HG02759 (cell line): ENCODE data around the gene CACNA1G.
A peak's percentile ranks its signal among the peaks of the same experiment; 100 is the strongest.

Source experiments
- ATAC-seq: cut with Tn5 transposase; IDR thresholded peaks from one replicate; pipeline ENCODE4 v1.9.1; 2021; ENCODE audit warnings: mild to moderate bottlenecking, moderate library complexity; ENCODE audit not compliant: unreplicated experiment

Gene CACNA1G

DNA sequence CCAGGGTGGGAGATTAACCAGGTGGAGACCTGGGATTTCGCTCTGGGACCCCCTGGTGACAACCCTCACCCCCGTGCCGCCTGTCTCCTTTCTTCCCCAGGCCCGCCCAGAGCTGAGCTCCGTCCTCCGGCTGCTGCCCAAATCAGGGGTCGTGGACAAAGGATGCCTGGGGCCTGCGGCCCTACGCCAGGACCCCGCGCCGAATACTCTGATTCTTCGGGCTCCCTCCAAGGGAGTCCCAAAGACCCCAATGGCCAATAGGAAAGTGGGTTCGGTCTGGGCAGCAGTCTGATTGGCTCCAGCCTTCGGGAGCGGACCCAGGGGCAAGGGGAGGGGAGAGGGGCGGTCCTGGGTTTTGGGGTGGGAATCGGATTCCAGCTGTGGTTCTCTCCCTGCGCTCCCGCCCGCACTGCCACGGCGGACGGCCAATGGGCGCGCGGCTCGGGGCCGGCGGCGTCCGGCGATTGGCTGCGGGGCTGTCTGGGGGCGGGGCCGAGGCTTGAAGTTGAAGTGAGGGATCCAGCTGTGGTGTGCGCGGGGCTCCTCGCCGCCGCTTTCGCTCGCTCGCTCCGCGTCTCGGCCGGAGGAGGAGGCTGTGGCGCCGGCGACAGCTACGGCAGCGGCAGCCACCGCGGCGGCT, at the start of gene CACNA1G:
TSS of gene CACNA1G (plus strand) at position 531 of the 640 bp plus-strand sequence. CDS start 745 bp downstream, outside the sequence.
- ATAC-seq = peak; percentile 95

DNA sequence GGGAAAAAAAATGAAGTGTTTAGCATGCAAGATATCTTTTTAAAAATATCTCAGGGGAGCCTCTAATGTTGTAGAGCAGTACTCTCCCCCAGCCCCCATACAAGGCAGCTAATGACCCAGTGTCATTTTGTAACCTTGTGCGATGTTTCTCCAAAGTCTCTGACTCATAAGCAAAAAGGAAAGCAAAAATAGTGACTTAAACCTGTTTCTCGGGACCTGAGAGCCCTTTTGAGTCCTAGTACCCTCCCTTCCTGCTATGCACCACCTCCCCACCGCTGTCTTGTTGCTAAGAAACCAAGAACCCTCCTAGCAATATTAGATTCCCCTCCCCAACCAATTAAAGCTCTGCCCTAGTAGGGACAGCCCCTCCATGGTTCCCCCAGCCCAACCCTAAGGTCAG, 49.5 kb upstream of the CACNA1G start:
- ATAC-seq = peak; percentile 90

DNA sequence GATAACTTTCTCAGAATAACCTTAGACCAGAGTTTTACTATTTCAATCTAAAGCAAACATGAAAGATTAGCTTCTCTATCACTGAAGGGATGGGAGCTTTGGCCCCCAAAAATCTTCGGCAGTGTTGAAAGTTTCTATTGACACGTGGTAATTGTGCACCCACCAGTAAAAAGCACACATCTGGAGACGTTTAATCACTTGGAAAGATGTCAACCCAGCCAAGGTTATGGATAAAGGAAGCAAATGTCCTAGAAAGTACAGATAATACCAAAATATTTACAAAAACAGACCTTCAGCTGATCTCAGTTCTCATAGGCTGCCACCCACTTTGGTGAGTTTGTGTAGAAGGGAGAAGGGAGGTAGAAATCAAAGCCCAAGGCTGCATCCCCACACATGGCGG, 47.0 kb upstream of the CACNA1G start:
- ATAC-seq = no peak

DNA sequence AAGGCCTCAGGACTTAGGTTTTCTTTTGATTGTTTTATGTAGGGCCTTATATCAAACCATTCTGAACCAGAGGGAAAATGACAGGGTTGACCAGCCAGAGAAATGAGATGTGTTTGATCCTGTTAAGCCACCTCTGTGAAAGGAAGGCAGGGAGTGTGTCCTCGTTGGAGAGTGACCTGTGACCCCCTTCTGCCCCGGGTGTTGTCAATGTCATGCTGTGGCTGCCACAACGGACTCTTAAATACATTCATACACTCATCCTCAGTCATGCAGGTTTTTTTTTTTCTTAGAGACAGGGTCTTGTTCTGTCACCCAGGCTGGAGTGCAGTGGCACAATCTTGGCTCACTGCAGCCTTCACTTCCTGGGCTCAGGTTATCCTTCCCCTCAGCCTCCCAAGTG, 46.1 kb upstream of the CACNA1G start:
- ATAC-seq = no peak

DNA sequence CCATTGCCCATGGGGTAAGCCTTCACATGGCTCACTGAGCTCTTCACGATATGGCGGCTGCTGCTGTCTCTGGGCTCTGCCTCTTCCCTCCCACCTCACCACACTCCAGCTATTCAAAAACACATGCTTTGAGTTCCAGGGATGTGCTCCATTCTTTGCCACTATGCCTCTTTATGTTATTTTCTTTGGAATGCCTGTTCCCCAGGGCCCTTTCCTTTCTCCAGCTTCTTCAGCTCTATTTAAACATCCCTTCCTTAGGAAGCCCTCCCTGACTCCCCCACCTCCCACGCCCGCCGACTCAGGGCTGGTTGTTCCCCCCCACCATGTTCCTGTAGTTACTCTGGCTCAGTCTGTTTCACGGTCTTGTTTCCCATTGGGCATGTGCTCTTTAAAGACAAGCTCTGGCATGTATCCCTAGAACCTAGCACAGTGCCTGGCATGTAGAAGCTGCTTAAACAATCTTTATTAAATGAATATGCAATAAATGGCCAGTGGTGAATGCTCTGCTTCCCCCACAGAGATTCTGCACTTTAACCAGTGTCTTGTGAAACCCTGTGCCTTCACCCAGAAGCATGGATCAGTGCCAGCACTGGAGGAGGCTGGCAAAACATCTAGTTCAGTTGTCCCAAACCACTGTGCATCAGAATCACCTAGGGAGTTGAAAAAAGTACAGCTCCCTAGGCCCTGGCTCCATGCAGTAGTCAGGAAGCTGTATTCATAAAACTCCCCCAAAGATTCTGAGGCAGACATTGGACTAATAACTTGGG, 45.4 kb upstream of the CACNA1G start:
- ATAC-seq = no peak

DNA sequence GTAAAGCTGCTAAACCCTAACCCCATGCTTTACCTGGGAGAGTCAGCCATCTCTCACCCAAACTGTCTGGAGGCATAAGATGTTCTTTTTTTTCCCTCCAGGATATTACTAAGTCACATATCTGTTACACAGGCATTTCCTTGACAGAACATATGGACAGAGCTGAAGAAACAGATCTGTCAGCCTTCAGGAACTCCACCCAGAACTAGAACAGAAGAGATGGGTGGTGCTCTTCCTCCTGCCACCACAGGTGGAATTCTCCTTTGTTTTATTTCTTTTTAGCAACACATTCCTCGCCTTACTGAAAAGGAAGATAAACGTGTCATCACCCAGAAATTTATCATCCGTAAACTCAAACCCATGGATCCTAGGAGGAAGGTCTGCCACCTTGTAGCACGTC, 43.5 kb upstream of the CACNA1G start:
- ATAC-seq = no peak

DNA sequence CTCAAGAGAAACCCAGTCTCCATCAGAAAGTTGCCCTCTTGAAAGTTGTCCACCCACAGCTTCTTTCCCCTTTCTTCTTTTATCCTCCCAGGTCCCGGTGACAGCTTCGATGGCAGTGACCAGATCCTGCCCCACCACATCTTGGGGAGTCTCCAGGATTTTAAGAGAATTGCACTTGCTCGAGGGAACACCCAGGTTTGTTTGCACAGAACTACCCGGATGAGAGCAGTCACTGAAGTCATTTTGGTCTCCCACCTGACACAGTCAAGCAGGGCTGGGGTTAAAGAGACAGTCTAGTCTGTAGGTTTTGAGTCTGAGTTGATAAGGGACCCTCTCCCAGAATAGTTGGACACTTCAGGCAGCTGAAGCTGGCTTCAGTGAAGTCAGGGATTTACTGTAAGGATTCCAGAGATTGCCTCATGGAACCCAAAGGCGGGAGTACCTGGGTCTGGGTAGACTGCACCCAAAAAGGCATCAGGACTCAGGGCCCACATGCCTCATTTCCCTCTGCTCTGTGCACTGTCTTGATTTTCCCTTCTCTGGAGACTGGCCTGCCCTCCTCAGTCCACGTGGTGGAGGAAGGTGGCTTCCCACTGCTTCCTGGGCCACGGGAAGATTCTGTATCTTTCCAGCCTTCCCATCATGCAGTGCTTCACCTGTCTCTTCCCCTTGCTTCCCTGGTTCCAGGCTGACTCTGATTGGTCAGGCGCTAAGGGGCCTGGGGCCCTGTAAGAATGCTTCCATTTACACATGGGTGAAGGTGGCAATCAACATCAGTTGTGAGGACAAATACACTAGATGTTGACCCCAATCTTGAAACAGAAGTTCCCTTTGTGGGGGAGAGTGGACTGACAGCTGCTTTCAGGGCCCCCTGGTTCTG, 42.8 kb upstream of the CACNA1G start:
- ATAC-seq = no peak

DNA sequence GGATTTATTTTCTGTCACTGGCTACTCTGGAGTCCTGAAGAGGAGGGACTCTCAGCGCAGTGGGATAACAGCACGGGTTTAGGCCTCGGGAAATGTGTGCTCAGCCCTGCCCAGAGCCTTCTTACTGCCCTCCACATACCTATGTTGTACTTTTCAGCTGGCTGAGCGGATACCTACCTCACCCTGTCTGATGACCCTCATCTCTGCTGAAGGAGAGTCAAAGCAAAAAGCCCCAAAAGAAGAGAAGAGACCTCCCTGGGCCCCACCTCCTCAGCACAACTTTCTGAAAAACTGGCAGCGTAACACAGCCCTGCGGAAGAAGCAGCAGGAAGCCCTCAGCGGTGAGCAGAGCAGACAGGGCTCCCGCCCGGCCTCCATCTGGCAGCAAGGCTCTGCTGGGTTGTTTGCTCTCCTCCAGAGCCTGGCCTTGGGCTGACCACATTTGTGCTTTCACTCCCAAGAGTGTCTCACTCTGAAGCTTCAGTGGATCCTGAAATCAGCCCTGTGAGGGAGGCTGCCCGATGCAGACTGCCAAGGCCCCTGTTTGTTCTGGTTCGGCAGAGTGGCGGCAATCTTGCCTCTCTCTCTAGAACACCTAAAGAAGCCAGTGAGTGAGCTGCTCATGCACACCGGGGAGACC, 42.0 kb upstream of the CACNA1G start:
- ATAC-seq = no peak

DNA sequence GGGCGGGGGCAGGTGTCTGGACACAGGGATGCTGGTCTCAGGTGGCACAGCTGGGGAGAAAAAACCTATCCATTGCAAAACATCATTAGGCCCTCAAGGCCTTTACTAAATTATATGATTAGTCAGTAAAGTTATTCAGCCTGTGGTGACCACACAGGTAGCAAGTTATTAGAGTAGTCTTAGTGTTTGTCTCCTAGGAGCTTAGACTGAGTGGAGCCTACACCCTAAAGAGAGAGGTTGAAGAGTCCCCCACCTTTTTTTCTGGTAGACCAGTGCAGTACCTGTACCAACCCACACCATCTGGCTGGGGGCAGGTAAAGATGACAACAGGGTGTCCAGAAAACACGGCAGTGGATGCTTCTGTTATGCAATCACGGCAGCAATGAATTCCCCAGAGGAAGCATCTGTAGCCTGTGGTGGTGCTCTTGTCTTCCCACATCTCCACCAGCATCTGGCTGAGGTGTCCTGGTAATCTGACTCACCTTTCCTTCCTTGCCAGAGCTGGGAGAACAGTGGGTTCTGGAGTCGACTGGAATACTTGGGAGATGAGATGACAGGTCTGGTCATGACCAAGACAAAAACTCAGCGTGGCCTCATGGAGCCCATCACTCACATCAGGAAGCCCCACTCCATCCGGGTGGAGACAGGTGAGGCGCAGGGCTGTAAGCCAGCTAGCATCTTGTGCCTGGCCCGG, 41.2 kb upstream of the CACNA1G start:
- no peak for ATAC-seq

DNA sequence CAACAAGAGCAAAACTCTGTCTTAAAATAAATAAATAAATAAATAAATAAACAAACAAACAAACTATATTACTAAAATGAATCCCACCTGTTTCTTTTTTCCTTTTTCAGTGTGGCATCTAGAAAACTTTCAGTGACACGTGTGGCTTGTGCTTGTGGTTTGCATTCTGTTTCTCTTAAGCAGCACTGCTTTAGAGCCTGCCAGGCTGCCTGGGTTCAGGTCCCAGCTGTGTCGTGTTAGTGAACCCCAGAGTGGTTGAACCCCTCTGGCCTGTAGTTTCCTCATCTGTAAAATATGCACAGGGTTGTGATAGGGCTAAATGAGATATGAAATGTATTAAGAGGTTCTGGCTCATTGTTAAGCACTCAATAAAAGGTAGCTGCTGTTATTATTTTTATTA, 40.0 kb upstream of the CACNA1G start:
- ATAC-seq = no peak

DNA sequence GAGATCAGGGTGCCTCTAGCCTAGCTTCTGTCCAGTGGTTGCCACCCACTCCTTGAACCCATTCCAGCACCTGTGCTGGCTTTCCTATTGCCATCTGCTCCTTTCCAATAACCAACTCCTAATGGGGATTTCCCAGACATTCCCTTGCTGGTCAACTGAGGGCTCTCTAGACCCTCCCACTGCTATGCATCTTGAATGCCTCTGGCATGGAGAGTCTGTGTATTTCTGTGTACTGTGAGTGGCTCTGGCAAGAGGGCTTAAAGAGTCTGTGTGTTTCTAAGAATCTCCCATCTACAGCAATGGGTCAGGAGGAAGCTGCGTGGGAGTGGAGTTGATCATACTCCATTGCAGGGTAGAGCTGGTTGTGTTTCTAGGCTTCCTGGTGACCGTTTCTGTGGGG, 39.0 kb upstream of the CACNA1G start:
- ATAC-seq = no peak

DNA sequence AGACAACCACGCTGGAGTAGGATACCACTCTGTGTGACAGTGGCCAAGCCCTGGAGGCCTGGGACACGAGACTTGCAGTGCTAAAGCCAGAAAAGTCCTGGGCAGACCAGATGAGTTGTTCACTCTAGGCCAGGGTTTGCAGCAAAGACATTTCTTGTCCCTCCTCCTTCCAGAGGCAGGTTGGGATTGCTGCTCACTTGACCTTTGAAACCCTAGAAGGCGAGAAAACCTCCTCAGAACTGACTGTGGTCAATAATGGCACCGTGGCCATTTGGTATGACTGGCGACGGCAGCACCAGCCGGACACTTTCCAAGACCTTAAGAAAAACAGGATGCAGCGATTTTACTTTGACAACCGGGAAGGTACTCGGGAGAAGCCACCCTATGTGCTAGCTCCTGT, 37.7 kb upstream of the CACNA1G start:
- ATAC-seq = no peak

DNA sequence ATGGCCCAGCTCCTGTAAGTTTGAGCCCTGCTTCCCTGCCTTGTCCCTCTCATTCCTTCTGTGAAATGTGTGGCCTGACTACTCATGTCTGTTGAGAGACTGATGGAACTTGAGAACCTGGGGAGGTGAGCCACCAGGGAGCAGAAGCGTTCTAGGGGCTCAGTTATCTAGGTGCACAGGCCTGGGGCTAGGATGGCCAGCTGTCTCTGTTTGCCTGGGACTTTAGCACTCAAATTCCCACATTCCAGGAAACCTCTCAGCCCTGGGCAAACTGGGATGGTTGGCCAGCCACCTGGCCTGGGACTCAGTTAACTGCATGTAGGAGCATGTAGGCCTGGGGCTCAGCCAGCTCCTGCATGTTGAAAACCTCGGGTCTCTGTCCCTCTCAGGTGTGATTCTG, 37.3 kb upstream of the CACNA1G start:
- no peak for ATAC-seq

DNA sequence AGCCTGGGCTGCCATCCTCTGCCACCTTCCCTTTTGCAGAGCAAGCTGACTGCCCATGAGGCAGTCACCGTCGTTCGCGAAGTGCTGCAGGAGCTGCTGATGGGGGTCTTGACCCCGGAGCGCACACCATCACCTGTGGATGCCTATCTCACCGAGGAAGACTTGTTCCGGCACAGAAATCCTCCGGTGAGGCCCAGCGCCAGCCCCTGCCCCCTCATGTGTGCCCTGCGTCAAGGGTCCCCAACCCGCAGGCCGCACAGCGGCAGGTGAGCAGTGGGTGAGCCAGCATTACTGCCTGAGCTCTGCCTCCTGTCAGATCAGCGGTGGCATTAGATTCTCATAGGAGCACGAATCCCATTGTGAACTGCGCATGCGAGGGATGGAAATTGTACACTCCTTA, 35.7 kb upstream of the CACNA1G start:
- no peak for ATAC-seq

DNA sequence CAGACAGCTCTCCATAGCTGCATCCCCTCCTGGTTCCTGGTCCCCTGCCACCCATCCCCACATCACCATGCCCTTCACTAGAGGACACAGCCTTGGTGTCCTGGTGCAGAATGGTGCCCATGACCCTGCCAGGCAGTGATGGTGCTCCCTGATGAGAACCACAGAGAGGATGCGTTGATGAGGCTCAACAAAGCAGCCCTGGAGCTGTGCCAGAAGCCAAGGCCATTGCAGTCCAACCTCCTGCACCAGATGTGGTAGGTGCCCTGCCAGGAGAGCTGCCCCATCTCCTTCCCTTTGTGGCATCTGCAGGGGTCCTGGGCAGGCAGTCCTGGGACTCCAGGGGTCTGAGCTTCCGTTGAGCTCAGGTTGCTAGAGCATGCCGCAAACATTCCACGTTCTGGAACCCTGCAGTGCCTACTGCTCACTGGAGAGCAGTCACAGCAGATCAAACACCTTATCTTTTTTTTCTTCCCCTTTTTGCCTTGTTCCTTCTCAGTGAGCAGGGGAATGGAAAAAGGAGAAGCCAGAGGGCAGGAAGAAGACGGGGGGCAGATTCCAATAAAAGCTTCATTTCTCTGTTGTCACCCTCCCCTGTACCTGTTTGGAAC, 33.3 kb upstream of the CACNA1G start:
- ATAC-seq = no peak

DNA sequence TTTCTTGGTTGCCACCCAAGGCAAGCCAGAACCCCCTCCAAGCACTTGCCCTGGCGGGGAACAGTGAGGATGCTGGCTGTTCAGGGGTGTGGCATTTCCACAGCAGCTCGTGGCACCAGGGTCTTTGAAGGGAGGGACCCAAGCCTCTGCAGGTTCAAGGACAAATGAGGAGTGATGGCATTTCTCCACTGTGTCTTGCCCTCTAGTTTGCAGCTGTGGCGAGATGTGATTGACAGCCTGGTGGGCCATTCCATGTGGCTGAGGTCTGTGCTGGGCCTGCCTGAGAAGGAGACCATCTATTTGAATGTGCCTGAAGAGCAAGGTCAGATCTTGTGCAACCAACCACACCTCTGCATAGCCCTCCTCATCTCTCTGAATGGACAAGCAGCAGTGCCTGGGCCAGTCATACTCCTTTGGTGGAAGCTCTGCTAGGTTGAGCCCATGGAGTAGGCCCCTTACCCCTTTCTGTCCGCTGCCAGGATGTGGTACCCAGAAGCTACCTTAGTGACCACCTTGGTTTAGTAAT, 32.5 kb upstream of the CACNA1G start:
- ATAC-seq = no peak

DNA sequence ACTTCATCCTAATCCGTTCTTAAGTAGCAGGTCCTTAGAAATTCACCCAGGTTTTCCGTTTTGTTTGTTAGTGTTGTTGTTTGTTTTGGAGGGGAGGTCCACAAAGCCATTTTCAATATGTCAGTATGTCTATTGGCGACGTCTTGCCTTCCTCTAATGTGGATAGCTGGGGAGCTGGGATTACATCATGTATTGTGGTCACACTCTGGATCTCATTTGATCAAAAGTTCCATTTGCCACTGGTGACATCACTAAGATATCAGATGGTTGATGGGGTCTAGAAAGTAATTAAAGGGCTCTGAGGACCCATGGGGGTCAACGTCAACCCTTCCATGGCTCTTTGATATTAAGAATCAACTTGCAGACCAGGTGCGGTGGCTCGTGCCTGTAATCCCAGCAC, 30.7 kb upstream of the CACNA1G start:
- no peak for ATAC-seq

DNA sequence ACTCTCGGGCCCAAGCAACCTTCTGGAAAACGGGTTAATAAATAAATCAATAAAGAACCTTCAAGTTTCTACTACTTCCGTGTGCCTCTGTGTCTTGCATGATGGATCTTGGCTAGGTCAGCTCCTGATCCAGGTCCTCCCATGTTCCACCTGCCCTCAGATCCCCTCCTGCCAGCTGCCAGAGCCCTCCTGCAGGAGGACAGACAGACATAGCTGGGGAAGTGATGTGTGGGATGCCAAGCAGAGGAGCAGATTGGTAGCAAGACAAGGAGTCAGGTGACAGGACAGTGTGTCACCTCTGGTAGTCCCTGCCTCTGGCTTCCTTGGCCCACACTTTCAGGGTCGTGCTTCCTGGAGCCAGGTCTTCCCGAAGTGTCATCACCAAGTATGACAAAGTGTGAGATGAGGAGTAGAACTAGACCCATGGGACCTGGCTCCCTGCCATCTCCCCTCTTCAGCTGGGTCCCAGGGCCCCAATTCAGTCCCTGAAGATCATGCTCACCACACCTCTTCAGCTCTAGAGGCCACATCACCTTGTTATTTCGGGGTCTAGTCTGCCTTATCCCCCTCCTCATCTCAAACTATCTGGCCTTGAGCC, 29.0 kb upstream of the CACNA1G start:
- ATAC-seq = no peak

DNA sequence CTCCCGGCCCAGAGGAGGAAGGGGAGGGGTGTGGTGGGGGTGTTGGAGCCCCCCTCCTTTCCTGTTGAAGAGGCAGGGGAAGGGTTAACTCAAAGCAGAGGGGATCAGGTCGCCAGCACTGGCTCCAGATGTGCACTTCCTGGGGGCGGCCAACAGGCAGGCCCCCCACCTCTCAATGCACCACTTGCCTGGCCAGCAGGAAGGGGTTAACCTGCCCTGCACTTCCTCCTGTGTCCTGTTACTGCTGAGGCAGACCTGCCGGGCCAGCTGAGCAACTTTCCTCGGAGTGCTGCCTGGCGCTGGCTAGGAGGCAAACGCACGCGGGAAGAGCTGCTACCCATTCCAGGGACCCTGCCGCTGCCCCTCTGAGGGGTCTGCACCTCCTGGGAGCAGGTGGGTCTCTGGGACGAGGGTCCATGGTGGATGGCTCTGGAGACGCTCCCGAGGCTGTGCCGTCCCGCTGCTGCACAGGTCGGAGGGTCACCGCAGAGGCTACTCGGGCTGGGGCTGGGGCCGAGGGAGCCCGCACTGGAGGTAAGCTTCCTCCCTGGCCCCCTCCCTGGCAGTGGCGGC, 28.0 kb upstream of the CACNA1G start, which contains the start of gene EPN3:
TSS of gene EPN3 (plus strand) at position 284 of the 573 bp plus-strand sequence. CDS start 3,822 bp downstream, outside the sequence.
- no peak for ATAC-seq
